22Rv1 (cell line): Measurements from ENCODE around the gene SMDT1.

Experiments
- CTCF ChIP-seq: fragments of 450-650 bp; IDR thresholded peaks from 2 replicates; pipeline ENCODE4 v1.5.1; 2017; ENCODE audit warnings: mild to moderate bottlenecking
- ZFX ChIP-seq: fragments of 450-650 bp; IDR thresholded peaks from 2 replicates; pipeline ENCODE4 v1.6.1; 2017; ENCODE audit warnings: antibody characterized with exemption, borderline replicate concordance

GRCh38 chr22:42065438-42066125, 13.9 kb upstream of the SMDT1 start:
- TF ChIP-seq CTCF (no peak), ZFX (no peak)
